GM20000 (cell line): ENCODE measurements around the gene PRR14.
A peak's percentile ranks its signal among the peaks of the same experiment; 100 is the strongest.
"Not testable (repeated sequence)": the region's sequence is repeated elsewhere in the genome, so short reads cannot be mapped to it uniquely, and the experiment has no call there.

ENCODE experiments used
- DNase-seq: peaks from one replicate; pipeline ENCODE4 v3.0.0; 2012; ENCODE audit warnings: low spot score
- TF ChIP-seq, protein P1 (sequence below): IDR thresholded peaks from 2 replicates; pipeline ENCODE4 v1.5.1; 2012; ENCODE audit warnings: mild to moderate bottlenecking, control low read depth; ENCODE audit errors: extremely low read depth, missing control alignments

Gene PRR14

DNA sequence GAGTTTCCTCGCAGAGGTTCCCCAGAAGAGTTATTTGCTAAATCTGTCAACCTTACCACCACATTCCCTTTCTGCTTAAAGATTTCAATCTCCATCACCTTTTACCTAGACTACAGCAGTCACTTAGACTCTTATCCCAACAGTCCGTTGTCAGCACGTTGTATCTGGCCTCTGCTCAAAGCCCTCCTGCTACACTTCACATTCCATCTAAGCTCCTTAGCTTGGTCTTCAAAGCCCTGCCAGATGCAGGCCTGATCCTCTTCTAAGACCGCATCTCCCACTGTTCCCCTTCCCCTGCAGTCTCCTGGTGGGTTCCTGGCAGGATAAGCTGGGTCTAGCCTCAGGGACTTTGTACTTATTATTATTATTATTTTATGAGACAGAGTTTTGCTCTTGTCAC, 37.9 kb downstream of the PRR14 start:
- TF ChIP-seq, protein P1, sequence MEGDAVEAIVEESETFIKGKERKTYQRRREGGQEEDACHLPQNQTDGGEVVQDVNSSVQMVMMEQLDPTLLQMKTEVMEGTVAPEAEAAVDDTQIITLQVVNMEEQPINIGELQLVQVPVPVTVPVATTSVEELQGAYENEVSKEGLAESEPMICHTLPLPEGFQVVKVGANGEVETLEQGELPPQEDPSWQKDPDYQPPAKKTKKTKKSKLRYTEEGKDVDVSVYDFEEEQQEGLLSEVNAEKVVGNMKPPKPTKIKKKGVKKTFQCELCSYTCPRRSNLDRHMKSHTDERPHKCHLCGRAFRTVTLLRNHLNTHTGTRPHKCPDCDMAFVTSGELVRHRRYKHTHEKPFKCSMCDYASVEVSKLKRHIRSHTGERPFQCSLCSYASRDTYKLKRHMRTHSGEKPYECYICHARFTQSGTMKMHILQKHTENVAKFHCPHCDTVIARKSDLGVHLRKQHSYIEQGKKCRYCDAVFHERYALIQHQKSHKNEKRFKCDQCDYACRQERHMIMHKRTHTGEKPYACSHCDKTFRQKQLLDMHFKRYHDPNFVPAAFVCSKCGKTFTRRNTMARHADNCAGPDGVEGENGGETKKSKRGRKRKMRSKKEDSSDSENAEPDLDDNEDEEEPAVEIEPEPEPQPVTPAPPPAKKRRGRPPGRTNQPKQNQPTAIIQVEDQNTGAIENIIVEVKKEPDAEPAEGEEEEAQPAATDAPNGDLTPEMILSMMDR = no peak
- DNase-seq = no peak

DNA sequence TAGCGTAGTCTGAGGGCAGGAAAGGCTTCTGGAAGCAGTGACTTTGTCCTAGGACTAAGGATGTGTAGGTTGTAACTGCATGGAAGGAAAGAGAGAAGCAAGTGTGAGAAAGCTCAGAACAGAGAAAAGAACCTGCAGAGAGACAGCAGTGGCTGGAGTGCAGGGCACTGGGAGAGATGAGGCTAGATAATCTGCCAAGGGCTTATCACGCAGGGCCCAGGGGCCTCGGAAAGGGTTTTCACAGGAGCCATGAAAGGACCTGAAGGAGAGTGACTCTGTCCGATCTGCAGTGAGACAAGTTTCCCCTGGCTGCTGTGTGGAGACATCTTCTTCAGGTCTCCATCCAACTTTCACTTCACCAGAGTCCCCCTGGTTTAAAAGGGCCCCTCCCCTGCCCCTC, 41.1 kb downstream of the PRR14 start:
- TF ChIP-seq, protein P1 = no peak
- DNase-seq = no peak

DNA sequence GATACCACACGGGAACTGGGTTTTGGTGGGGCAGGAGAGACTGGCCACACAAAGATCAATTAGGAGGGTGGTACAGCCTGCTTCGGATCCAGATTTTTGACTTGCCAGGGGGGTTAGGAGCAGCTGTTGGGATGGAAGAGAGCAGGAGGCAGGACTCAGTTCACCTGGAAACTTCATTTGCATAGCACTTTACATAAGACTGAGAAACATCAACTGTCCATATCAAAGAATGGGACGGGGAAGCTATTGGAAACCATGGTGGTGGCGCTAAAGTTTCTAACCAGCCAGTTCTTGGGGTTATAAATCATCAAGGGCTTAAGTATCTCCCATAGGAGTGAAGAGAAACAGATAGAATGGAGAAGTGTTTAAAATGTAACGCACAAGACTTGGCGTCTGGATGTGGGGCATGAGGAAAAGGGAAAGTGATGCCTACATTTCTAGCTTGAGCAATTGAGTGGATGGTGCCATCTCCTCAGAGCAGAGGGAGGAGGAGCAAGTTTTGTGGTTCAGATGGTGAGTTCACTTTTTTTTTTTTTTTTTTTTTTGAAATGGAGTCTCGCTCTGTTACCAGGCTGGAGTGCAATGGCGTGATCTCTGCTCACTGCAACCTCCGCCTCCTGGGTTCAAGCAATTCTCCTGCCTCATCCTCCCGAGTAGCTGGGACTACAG, 41.8 kb downstream of the PRR14 start:
- TF ChIP-seq, protein P1 = no peak

DNA sequence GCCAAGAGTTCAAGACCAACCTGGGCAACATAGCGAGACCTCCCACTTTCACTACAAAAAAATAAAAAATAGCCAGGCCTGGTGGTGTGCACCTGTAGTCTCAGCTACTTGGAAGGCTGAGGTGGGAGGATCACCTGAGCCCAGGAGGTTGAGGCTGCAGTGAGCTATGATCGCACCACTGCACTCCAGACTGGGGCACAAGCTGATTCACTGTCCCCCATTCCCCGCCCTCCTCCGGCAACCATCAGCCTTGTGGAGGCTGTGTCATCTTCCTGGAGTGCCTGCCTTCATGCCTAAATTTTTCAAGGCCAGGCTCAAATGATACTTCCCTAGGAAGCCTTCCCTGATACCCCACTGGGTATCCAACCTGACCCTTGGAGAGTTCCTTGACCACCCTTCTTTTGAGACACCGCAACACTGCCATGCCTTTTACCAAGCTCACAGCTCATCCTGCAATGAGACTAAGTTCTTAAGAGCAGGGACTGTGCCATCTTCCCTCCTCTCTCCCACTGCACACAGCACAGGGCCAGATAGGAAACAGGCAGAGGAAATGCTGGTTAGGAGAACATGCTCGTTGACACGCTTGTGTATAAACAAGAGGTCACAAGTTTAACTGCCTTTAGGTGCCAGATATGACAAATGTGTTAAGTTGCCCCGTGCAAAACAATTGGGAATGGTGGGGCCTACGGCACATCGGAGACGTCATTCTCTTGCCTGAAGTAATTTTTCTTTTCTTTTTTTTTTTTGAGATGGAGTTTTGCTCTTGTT, 44.4 kb downstream of the PRR14 start:
- DNase-seq = no peak
- TF ChIP-seq, protein P1 = no peak

More for the DNA sequence above, 41.8 kb downstream of the PRR14 start:
- no peak for DNase-seq

DNA sequence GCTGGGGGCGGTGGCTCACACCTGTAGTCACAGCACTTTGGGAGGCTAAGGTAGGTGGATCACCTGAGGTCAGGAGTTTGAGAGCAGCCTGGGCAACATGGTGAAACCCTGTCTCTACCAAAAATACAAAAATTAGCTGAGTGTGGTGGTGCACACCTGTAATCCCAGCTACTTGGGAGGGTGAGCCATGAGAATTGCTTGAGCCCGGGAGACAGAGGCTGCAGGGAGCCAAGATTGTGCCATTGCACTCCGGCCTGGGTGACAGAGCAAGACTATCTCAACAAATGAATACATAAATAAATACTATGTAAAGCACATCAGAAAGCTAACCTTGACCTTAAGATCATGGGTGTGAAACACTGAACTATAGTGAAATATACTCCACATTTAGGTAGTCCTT, 45.9 kb downstream of the PRR14 start:
- not testable (repeated sequence) for DNase-seq

DNA sequence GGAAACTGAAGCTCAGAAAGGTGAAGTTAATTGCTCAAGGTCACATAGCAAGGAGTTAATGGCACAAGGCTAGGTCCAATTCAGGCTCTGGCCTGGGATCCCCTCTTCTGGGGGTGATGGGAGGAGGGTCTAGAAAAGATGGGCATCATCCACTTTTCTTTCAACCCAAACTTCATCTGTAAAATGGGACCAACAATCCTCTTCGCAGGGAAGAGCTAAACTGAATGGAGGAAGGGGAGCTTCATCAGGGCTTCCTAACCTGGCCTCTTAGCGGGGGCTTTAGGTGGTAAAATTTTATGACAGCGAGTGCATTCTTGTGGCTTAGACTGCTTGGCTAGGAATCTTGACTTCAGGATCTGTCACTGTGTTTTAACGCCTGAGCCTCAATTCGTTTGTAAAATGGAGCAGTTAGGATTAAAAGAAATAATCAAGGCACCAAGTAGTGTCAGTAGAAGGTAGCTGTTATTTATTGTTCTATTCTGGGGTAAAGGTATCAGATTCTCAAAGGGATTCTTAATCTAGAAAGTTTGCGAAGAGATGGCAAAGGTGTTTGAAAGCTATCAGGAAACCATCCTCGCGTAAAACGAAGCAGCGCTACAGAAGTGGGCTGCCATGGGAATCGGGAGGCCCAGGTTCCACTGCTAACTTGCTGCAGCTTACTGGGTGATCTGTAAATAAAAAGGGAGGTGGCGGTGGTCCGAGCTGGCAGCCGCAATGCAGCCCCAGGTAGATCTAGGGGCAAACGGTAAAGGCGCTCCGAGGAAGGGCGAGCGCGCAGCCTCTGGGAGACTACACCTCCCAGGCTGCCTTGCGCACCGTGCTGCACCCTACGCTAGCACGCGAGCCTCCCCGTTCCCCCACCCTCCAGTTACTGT, 46.7 kb downstream of the PRR14 start:
- peak; percentile 94 for DNase-seq
- TF ChIP-seq, protein P1 = no peak

DNA sequence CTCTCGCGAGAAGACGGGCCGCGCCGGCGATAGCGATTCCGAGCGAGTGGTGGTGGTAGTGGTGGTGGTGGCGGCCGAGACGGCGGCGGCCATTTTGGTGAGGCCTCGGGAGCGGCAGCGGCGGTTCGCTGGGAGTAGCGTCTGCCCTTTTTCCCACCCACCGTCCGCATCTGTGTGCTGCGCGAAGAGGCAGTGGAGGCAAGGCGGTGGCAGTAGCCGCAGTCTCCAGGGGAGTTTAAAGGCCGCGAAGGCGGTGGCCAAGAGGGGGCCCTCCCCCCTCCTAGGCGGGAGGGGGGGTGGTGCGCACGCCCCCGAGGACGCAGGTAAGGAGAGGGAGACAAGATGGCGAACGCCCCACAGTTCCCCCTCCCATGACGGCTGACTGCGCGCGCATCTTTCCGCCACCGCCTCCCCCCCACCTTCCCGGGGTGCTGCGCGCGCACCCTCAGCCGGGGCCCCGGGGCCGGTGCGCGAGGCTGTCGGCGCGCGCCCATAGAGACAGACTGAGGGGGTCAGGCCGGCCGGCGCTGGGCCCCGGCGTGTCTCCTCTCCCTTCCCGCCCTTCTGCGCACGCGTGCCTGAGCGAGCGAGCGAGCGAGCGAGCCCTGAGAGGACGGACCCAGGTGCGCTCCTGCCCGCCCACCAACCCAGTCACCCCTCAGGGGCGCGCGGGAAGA, 47.5 kb downstream of the PRR14 start:
- DNase-seq = peak; percentile 99
- TF ChIP-seq, protein P1 = no peak
